RWPE1 (cell line): Measurements from ENCODE around the gene EPC1.

Source experiments
- CTCF ChIA-PET: fragments of 350-600 bp; sonication (Branson Sonifier 250); formaldehyde crosslinking; extraction: SDS; loops from one replicate; lab custom pipeline; 2021; lab: Yijun Ruan, JAX
- POLR2A ChIA-PET: fragments of 400-600 bp; formaldehyde crosslinking; extraction: SDS; loops from one replicate; lab custom pipeline; 2020; ENCODE audit warnings: antibody characterized with exemption; ENCODE audit not compliant: low non-redundant PET; lab: Yijun Ruan, JAX
- DNase-seq: peaks from one replicate; pipeline ENCODE4 v3.0.0; 2012; ENCODE audit warnings: low spot score
- H3K27ac ChIP-seq: fragments of 450-650 bp; 2 replicates; pipeline ENCODE4 v1.5.1; 2017
- TF ChIP-seq, protein P1 (sequence below): fragments of 450-650 bp; conservative IDR thresholded peaks from 2 replicates; pipeline ENCODE4 v1.5.1; 2017; ENCODE audit warnings: low read depth, mild to moderate bottlenecking

Gene EPC1

DNA sequence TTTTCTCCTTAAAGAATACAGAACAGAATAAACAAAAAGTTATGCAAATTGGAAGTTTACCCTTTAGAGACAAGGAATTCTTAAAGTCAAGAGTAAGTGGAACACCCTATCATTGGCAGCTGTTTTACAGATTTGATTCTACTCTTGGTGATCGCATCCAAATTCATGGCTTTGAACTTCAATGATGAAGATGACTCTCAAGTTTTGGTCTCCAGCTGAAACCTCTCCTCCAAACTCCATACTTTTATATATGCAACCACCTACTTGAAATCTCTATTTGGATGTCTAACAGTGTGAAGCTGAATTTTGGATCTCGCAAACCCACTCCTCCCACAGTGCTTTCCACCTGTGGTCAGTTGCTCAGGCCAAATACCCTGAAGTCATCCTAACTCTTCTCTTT is 80.4 kb downstream of the EPC1 start:
- TF ChIP-seq, protein P1, sequence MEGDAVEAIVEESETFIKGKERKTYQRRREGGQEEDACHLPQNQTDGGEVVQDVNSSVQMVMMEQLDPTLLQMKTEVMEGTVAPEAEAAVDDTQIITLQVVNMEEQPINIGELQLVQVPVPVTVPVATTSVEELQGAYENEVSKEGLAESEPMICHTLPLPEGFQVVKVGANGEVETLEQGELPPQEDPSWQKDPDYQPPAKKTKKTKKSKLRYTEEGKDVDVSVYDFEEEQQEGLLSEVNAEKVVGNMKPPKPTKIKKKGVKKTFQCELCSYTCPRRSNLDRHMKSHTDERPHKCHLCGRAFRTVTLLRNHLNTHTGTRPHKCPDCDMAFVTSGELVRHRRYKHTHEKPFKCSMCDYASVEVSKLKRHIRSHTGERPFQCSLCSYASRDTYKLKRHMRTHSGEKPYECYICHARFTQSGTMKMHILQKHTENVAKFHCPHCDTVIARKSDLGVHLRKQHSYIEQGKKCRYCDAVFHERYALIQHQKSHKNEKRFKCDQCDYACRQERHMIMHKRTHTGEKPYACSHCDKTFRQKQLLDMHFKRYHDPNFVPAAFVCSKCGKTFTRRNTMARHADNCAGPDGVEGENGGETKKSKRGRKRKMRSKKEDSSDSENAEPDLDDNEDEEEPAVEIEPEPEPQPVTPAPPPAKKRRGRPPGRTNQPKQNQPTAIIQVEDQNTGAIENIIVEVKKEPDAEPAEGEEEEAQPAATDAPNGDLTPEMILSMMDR = no peak
- no peak for DNase-seq
- H3K27ac ChIP-seq = no peak overlapping the region
- ChIA-PET CTCF (interaction anchor here (1.1 kb wide), 1 partner anchor 9 kb away, joined by 4 read pairs; no protein-coding TSS in a partner anchor), POLR2A (no interaction called here)

DNA sequence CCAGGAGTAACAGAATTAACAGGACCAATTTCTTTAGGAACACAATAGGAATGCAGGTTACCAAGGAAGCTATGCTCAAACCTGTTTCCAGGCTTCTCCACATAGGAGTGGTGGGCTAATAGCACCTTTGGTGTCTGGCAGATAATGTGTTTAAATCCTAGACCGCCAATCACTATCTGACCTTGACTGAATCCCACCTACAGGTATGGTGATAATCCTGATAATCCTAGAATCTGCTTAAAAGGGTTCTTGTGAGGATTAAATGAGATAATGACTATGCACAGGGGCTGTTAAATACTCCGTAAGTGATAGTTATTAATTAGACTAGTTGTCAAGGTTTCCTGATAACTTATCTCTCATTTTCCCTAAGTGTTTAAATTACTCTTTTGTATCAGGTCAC is 81.2 kb downstream of the EPC1 start:
- H3K27ac ChIP-seq = no peak overlapping the region
- TF ChIP-seq, protein P1 = no peak
- POLR2A ChIA-PET = no interaction called here
- CTCF ChIA-PET = no interaction called here
- no peak for DNase-seq

DNA sequence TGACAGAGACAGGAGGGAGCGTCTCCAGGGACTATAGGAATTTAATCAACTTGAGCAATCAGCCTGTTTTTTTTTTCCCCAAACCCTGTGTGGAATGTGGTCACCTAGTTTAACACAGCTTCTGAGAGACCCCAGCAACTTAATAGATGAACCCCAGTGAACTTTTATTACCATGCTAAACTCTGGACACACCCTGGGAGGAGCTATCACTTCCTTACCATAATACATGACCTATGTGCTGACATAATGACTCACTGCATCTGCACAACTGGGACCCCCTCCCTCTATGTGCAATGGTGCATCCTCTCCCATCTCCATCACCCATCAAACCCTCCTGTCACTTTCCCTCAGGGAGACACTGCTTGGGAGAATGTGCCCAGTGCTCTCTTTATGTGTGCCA is 83.7 kb downstream of the EPC1 start:
- ChIA-PET CTCF (interaction anchor here (0.7 kb wide), 1 partner anchor 233 kb away, joined by 3 read pairs; no protein-coding TSS in a partner anchor), POLR2A (no interaction called here)
- H3K27ac ChIP-seq = no peak overlapping the region
- DNase-seq = no peak
- TF ChIP-seq, protein P1 = no peak

DNA sequence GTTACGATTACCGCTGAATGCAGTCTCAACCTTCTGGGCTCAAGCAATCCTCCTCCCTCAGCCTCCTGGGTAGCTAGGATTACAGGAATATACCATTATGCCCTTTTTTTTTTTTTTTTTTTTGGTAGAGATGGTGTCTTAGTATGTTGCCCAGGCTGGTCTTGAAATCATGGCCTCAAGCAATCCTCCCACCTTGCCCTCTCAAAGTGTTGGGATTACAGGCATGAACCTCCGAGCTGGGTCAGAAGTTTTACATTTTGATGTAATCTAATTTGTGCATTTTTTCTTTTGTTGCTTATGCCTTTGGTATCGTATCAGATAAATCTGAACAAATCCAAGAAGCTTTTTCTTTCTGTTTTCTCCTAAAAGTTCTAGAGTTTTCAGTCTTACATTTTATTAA is 87.4 kb downstream of the EPC1 start:
- CTCF ChIA-PET = no interaction called here
- no peak overlapping the region for H3K27ac ChIP-seq
- no peak for DNase-seq
- TF ChIP-seq, protein P1 = no peak
- POLR2A ChIA-PET = no interaction called here

DNA sequence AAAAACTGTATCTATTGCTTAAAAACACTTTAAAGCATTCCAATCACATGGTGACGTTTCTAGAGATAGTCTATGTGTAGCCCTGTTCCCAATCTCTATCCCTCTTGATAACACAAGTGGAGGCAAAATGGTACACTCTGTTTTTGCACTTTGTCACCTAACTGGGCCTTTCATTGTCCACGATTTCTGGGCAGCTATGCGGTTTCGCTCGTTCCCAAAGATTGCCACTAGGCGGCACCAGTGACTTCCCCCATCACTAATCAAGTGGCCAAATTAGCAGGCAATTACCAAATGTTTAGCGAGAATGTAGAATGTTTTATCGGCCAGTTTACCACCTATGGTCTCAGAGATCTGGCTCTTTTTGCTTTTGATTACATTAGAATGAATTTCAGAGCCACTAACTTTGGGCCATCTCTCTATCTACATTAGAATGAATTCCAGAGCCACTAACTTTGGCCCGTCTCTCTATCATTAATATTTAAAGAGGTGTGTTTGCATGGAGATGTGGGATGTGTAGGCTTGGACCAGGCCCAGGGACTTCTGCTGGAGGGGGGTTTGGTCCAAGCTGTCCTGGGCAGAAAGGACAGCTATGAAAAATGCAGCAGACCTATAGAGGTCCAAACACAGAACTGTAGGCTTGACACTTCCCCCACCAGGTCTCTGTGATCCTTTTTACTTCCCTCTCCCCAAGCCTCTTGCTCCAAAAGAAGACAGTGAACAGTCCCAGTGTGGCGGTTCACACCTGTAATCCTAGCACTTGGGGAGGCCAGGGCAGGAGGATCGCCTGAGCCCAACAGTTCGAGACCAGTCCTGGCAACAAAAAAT is 90.1 kb downstream of the EPC1 start:
- TF ChIP-seq, protein P1 = peak; percentile 89
- CTCF ChIA-PET = interaction anchor here (0.6 to 1.4 kb wide), 9 partner anchors 14 to 444 kb away, joined by 3 to 8 read pairs (median 3); no protein-coding TSS in a partner anchor

DNA sequence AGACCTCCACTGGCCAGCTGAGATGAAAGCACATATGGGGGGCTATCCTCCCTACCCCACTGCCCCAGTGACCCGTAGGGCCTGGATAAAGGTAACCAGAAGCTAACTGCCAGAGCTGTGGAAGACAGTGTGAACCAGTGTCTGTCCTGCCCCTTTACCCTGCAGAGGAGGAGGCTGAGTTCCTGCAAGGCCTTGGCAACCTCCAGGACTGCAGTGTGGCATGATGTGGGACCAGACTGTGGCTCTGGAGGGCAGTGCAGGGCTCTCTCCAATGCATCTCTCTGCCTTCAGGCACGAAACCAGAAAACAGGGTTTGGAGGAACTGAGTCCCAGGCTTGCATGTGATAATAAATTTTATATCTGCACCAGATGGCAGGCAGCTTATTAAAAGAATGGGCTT is 93.1 kb downstream of the EPC1 start:
- H3K27ac ChIP-seq = peak overlapping the region; percentile 49
- no peak for DNase-seq
- TF ChIP-seq, protein P1 = no peak
- CTCF ChIA-PET = interaction anchor here (0.8 kb wide), 1 partner anchor 931 kb away, joined by 3 read pairs; no protein-coding TSS in a partner anchor
- POLR2A ChIA-PET = interaction anchor here (0.6 kb wide), 2 partner anchors 14 to 110 kb away, joined by 3 to 7 read pairs; no protein-coding TSS in a partner anchor

More for the DNA sequence above, 90.1 kb downstream of the EPC1 start:
- DNase-seq = peak; percentile 44
- H3K27ac ChIP-seq = no peak overlapping the region
- POLR2A ChIA-PET = no interaction called here
